SK-N-SH treated with all-trans-retinoic acid at 6 μM for 48 hours (cell line): ENCODE results near the gene ASIC5.

Experiments
- ESRRG ChIP-seq: fragments of 250-450 bp; sonication (Bioruptor Pico); IDR thresholded peaks from 2 replicates; pipeline ENCODE4 v1.6.1; 2021; ENCODE audit warnings: mild to moderate bottlenecking
- ISL1 ChIP-seq: fragments of 250-450 bp; sonication (Bioruptor Pico); IDR thresholded peaks from 2 replicates; pipeline ENCODE4 v2.1.2; 2022; ENCODE audit warnings: mild to moderate bottlenecking, moderate library complexity
- SNAI2 ChIP-seq: fragments of 250-450 bp; sonication (Bioruptor Pico); IDR thresholded peaks from 2 replicates; pipeline ENCODE4 v1.5.0; 2020; ENCODE audit warnings: mild to moderate bottlenecking, moderate library complexity
- ZFP3 ChIP-seq: fragments of 250-450 bp; sonication (Bioruptor Pico); IDR thresholded peaks from 2 replicates; pipeline ENCODE4 v1.5.0; 2020; ENCODE audit warnings: mild to moderate bottlenecking, moderate library complexity
- TF ChIP-seq, protein P1 (sequence below): fragments of 250-450 bp; sonication (Bioruptor Pico); IDR thresholded peaks from 2 replicates; pipeline ENCODE4 v1.5.0; 2020; ENCODE audit warnings: mild to moderate bottlenecking, moderate library complexity
- TF ChIP-seq, protein P2 (sequence below): fragments of 250-450 bp; sonication (Bioruptor Pico); IDR thresholded peaks from 2 replicates; pipeline ENCODE4 v1.5.1; 2021; ENCODE audit warnings: mild to moderate bottlenecking, moderate library complexity

DNA sequence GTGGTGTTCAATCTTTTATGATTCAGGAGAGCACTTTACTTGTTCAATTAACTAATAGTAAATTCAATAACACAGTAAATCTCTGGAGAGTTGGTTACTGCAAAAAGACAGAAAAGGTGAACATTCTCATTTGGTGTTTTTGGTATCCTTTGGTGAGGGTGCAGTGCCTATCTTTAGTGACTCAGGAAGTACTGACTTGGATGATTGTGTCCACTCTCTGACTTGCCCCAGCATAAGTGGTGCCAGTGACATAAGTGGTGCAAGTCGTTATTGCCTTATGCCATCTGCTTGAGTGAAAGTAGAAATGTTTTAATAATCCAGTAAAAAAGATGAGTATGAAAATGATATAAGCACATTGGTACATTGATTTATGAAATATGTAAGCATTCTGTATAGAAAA, 80.2 kb downstream of the ASIC5 start:
- TF ChIP-seq ZFP3 (CRISPR knock-in tag) = no peak
- TF ChIP-seq ISL1 (CRISPR knock-in tag) = 0 out of 2 replicates have a peak, but pooled peaks have one; percentile 16
- no peak for TF ChIP-seq ESRRG (CRISPR knock-in tag)
- TF ChIP-seq, protein P1, sequence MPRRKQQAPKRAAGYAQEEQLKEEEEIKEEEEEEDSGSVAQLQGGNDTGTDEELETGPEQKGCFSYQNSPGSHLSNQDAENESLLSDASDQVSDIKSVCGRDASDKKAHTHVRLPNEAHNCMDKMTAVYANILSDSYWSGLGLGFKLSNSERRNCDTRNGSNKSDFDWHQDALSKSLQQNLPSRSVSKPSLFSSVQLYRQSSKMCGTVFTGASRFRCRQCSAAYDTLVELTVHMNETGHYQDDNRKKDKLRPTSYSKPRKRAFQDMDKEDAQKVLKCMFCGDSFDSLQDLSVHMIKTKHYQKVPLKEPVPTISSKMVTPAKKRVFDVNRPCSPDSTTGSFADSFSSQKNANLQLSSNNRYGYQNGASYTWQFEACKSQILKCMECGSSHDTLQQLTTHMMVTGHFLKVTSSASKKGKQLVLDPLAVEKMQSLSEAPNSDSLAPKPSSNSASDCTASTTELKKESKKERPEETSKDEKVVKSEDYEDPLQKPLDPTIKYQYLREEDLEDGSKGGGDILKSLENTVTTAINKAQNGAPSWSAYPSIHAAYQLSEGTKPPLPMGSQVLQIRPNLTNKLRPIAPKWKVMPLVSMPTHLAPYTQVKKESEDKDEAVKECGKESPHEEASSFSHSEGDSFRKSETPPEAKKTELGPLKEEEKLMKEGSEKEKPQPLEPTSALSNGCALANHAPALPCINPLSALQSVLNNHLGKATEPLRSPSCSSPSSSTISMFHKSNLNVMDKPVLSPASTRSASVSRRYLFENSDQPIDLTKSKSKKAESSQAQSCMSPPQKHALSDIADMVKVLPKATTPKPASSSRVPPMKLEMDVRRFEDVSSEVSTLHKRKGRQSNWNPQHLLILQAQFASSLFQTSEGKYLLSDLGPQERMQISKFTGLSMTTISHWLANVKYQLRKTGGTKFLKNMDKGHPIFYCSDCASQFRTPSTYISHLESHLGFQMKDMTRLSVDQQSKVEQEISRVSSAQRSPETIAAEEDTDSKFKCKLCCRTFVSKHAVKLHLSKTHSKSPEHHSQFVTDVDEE (CRISPR knock-in tag) = no peak
- no peak for TF ChIP-seq SNAI2 (CRISPR knock-in tag)
- TF ChIP-seq, protein P2, sequence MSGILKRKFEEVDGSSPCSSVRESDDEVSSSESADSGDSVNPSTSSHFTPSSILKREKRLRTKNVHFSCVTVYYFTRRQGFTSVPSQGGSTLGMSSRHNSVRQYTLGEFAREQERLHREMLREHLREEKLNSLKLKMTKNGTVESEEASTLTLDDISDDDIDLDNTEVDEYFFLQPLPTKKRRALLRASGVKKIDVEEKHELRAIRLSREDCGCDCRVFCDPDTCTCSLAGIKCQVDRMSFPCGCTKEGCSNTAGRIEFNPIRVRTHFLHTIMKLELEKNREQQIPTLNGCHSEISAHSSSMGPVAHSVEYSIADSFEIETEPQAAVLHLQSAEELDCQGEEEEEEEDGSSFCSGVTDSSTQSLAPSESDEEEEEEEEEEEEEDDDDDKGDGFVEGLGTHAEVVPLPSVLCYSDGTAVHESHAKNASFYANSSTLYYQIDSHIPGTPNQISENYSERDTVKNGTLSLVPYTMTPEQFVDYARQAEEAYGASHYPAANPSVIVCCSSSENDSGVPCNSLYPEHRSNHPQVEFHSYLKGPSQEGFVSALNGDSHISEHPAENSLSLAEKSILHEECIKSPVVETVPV (CRISPR knock-in tag) = no peak
